ENCODE data around the gene VSTM2L.

The VSTM2L gene

DNA sequence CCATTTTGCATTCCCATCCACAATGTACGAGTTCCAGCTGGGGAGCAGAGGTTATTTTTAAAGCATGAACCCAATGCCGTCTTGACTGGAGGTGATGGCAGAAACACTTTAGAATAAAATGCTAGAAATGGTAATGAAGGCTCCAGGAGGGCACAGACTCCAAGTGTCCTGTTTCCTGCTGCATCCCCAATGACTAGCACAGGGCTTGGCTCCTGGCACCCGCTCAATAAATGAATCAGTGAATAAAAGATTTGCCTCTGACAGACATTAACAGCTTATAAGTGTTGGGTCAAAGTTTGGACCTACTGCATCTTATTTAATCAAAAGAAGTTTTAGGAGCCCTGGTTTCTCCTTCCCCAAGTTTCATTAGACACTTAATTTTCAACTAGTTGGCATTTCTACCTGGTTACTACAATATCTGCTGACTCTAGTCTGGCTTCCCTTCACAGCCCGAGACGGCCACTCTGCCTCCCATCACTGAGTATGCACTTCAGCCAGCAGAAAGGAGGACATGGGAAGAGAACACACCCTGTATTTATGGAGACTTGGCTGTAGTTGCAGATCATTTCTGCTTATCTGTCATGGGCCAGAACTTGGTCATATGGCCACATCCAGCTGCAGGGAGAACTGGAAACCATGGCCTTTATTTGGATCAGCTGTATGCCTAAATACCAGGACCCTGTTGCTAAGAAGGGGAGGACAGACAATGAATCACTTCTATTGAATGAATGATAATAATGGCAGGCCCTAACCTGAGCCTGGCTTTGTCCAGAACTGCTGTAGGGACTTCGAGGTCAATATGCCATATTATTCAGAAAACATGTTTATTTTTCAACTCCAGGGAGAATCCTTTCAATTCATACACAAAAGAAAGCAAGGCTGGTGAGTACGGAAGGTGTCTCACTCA lies 67.3 kb downstream of the VSTM2L start:
- DNase-seq (ENCODE audit: low read depth) = no peak

DNA sequence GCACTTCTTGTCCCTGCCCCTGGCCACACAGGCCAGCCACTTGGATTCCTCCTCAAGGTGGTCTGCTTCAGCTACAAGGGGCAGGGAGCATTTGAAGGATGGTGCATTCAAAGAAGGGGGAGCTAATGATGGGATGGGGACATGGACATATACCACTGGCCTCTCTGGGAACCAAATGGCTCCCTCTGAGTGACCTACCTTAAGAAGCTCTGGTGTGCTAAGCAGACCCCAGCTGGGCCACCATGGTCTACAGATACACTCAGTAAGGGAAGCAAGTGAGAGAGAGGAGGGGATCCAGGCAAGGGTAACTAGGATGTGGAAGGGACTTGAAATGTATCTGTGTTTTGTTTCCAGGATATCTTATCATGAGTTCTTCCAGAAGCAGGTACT lies 67.9 kb downstream of the VSTM2L start:
- no peak for DNase-seq (ENCODE audit: low read depth)

DNA sequence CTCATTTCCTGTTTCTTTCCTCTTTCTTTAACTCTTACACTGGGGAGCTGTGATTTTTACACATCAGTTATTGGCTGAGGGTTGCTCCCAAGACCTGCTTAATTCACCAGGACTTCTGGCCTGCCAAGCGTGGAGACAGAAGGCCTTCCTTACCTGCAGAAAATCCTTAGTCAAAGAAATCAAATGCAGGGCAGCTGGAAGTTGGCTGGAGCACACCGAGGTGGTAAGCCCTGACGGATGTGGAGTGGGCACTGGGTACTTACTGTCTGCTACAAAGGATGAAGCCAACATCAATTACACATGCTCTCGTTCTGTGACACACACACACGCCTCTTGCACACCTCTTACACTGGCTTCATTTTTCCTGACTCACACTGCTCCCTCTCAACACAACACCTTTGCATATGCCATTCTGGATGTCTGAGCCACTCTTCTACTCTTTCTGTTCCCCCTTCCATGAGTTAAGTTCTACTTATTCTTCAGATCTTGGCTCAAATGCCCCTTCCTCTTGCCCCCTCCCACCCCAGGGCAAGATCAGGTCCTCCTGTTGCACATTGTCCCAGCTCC lies 68.7 kb downstream of the VSTM2L start:
- no peak for DNase-seq (ENCODE audit: low read depth)

DNA sequence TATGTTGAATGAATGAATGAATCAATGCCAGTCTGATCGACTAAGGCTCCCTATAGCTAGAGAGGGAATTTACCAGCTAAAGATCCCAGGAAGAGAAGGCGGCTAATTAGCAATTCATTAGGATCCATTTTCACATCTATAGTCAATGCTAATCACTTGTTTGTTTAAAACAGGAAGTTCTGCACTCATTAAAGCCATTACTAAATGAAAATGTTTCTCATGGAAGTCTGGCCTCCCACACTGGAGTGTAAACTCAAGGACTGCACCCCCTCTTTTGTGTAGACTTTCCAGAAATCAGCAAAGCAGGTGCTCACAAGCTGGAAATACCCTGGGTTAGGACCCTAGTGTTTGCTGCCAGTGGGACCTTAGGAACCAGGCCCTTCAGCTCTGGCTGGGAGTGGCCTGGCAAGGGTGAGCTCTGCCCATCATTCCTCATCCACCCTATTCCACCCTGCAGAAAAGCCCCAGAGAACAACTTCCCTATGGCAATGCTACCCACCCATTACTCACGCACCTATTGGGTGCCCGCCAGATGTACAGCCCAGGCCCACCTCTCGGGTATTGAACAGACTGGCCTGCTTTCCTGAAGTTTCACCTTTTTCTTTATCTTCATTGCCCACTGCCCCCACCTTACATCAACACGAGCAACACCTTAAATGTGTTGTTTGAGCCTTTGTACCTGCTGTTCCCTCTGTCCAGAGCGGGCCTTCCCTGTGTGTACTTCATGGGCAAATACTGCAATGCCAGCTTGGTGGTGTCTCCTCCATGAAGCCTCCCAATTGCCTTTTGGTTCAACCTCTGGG lies 69.5 kb downstream of the VSTM2L start:
- no peak for DNase-seq (ENCODE audit: low read depth)

DNA sequence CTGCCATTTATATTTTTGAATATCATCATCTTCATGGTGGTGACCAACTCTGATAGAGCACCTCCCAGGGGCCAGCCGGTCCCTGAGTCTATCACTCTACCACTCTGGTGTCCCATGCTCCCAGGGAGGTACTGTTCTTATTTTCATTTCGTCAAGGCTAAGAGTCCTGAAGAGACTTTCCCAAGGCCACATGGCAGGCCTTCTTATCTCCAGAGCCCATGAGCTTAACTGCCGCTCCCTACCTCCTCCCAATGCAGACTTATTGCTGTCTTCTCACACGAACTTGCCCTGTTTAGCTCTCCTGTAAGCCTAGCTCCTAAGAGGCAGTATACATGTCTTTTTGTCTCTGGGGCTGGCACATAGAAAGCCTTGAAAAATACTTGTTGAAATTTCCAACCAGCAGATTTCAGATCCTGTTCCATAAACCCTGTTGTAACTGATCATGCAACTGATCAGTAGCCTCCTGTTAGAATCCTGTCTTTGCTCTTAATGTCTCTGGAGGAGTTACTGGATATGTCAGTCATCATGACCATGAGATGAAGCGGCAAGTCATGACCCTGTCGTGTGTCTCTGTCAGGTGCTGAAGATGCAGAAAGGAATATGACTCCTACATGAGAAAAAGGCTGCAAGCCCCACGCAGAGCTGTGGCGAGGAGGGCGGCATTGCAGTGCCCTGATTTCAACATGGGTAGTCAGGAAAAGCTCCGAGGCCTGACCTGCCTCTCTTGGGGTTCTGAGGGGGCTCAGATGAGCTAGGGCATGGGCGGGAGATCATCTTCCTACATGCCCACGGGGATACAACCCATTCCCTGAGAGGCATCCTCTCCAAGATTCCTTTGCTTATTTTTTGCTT lies 70.4 kb downstream of the VSTM2L start:
- no peak for DNase-seq (ENCODE audit: low read depth)

DNA sequence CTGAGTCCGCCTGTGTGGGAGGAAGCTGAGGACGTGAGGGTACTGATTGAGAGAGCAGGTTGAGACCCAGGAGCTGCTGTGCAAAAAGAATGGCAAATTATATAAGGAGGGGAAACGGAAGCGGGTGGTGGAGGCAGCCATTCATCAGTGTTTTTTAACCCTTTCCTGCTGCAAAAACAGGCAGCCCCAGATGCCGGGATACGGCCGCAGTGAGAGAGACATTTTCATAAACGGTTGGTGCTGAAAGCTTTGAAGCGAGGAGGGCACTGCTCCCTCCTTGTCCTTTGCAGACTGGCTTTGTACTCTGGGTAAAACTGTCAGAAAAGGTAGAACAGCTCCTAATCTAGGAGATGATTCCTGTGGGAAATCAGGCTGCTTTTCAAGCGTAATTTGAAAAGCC lies 74.0 kb downstream of the VSTM2L start:
- DNase-seq (ENCODE audit: low read depth) = no peak

DNA sequence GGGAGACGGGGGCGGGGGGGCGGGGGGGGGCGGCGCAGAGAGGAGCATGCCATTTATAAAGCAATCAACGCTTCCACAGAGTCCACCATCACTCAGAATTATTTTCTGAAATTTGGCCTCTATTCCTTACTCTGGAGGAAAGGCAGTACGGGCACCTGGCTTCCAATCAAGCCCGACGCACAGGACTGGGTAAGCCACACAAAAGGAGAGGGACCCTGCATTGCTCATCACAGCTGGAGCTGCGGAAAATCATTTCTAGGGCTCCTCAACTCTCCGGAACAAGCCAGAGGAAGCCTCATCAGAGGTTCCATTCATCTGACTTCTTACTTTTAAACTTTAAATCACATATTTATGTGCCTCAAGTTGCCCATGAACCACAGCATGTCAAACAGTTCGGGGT lies 74.4 kb downstream of the VSTM2L start:
- no peak for DNase-seq (ENCODE audit: low read depth)

DNA sequence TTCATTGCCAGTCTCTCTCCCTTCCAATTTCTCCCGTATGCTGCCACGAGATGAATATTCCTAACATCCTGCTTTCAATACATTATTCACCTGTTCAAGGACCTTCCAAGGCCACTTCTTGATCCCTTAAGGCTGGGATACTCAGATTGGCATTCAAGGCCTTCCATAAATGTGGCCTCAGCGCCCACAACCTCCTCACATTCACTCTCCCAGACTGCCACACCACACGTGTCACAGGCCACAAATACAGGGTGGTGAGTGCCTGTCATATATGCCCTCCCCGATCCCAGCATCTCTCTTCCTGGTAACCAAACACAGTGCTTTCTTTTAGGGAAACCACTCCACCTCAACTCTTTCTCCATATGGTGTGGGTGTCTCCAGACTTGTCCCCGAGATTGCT lies 74.9 kb downstream of the VSTM2L start:
- DNase-seq (ENCODE audit: low read depth) = no peak

DNA sequence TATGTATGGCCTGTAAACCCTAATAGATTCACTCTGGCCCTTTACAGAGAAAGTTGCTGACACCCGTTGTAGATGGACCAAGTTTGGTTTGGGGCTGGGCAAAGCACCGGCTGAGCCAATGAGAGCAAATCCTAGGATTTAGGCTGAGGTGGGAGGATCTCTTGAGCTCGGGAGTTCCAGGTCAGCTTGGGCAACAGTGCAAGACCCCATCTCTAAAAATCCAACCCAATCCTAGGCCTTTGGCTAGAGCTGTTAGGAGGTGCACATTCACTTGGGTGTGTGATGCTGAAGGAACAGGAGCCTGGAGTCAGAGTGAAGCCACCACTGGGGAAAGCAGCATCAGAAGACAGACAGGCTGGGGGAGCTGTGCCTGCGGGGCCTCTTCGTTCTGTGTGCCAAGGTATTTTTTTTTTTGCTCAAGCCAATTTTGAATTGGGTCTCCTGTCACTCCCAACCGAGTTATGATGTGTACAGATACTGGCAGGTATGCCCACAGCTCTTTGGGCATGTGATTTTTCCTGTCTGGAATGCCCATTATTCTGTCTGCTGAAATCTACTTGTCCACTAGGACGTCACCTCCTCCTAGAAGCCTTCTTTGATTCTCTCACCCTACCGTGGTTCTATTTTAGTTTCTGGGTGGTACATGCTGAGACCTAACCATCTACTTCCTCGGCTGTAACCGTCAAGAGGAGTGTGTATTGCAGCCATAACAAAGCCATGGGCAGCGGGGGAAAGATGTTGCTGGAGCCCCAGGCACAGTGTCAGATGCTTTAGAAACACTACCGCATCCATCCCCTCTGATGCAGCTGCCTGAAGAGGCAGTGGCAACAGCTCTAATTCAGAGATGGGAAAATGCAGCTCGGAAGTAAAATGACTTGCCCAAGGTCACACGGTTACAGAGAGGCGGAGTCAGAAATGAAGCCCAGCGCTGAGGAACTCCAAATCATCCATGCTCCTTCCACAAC lies 76.4 kb downstream of the VSTM2L start:
- no peak for DNase-seq (ENCODE audit: low read depth)

DNA sequence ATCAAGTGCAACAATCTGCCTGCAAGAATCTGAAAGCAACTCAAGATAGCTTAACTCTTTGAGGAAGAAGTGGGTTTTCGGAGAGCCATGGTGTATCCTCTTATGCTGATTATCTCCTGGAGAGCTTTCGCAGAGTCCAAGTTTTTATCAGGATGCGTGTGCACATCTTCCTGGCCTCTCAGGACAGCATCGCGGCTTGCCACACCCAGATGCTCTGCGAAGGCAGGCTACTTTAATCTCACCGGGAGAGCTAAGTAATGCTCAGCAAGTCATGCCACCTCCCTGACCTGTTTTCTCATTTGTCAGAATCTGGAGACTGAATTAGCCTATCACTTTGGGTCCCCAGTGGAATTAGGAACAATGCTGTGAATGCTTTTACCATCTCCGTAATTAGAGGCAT lies 77.5 kb downstream of the VSTM2L start:
- DNase-seq (ENCODE audit: low read depth) = no peak

DNA sequence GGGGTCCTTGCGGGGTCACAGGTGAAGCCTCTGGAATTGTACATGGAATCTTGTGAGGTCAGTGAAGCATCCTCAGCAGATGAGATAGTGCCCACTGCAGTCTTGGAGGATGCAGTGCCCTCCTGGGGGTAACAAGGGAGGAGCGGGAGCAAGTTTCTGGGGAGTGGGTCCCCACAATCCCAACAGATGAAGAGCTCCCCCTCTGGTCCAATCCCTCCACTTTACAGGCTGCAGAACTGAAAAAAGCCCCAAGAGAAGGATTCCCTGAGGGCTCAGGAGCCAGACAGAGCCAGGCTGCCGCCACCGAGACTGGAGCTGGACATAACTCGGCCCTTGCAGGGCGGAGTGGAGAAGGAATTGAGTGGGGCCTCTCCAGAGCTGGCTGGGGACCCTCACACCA lies 77.9 kb downstream of the VSTM2L start:
- no peak for DNase-seq (ENCODE audit: low read depth)

DNA sequence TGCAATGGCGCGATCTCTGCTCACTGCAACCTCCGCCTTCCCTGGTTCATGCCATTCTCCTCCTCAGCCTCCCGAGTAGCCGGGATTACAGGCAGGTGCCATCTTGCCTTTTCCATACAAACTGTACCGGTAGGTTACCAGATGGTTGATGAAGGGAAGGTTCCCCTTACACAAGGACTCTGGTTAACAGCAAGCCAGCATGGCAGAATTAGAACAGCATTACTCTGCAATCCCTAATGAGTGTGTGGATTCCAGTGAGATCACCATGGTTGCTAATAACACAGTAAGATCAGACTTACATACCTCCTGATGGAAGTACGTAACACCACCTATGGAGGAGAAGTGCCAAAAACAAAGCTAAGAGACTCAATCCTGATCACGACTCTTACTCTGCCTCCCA lies 78.6 kb downstream of the VSTM2L start:
- no peak for DNase-seq (ENCODE audit: low read depth)

DNA sequence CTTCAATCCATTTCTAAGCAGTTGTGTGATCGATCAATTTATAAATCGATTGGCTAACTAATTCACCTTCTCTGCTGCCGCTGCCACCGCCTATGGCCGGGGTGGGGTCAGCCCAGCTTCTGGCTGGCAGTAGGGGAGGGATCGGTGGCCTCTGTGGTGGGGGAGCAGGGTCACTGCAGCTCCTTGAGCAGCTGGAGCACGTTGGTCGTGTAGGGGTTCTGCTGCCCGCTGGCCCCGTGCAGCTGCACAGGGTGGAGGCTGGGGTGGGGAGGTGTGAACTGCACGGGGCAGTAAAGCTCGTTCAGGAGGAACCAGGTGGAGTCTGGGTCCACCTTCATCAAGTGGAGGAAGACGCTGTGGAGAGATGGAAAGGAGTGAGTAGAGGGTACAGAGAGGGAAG lies 80.4 kb downstream of the VSTM2L start:
- DNase-seq (ENCODE audit: low read depth) = no peak

DNA sequence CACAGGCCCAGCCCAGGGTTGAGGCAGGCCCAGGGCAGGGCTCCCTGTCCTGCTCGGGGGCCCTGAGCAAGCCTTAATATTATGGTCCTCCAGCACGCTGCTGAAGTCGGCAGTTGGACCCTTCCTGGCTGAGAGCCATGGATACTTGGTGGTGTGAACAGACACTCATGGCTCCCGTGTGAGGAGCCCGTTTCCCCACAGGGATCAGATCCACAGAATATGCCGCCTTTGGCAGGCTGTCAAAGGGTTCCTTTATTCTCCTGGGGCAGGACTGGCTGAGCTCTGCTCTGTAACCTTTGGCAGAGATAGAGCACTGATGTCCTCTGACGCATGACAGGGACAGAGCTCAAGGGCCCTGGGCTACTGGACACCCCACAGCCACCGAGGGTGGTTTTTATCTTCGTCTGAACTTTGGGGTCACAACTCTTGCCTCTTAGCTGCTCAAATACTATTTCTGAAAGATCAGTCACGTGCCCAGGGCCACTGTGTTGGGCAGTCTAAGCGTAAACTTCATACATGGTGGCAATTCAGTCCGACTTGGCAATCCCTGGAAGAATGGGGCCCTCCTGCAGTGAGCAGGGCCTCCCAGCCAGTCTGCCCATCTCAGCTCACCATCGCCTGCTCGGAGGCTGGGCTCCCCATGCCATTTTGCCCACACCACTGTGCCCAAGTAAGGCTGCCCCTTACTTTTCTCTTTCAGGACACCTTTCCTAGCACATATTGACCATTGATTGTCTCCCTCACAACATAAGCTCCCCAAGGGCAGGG lies 81.3 kb downstream of the VSTM2L start:
- no peak for DNase-seq (ENCODE audit: low read depth)

DNA sequence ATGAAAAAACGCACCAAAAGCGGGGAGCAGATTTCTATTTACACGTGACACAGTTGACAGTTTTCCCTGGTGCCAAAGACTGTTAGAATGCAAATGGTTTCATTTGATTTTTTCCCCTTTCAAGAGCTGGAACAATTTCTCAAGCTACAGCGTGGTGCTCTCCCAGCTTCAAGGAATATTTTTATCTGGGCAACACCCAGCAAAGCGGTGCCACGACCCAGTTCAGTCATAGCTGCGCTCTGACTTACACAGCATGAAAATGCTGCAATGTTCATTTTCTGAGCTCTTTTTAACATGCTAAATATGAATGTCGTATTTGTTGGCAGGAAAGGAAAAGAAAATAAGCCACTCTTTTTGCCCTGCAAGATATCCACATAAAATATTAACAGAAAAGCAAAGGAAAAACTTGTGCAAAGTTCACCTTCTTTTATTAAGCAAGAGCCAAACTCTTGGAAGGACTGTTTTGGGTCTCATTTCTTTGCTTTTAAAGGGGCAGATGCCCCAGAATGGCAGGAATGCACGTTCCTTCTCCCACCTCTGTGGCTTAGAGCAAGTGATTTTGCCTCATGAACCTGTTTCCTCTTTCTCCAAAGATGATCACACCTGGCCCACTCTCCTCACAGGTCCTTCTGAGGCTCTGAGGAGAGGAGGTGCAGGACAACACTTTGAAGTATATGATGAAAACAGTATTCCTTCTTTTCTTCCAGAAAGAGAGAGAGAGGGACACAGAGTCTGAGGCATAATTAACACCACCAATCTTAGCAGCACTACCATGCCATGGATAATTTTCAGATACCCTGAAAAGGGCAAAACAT lies 83.3 kb downstream of the VSTM2L start:
- no peak for DNase-seq (ENCODE audit: low read depth)

DNA sequence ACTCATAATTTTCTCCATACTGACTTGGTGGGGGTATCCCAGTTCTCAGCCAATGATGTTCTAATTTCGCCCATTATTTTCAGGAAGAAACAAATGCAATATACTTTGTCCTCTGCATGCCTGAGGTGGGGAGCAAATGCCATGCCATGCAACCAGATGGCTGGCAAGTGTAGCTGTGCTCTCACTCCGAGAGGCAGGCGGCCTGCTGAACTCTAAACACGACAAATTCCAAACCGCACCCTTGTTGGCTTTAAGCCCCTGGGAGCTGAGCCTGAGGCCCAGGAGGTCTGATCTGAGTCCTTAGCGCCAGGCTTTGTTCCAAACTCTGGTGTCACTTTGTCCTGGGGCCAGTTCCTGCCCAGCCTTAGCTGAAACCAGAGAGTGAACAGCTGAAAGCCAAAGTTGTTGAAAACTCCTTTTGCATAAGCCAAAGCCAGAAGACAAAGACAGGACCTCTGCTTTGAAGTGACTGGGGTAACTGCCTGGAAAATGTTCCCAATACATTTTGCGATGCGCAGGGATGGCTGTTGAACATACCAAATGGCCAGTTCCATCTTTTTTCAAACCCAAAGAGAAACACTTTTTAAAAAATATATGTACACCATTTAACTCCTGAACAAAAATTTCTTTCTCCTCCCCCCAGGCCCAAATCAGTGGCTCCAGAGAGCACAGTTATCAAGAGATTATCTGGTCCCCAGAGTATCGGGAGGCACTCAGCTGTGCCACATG lies 84.1 kb downstream of the VSTM2L start:
- DNase-seq (ENCODE audit: low read depth) = no peak

DNA sequence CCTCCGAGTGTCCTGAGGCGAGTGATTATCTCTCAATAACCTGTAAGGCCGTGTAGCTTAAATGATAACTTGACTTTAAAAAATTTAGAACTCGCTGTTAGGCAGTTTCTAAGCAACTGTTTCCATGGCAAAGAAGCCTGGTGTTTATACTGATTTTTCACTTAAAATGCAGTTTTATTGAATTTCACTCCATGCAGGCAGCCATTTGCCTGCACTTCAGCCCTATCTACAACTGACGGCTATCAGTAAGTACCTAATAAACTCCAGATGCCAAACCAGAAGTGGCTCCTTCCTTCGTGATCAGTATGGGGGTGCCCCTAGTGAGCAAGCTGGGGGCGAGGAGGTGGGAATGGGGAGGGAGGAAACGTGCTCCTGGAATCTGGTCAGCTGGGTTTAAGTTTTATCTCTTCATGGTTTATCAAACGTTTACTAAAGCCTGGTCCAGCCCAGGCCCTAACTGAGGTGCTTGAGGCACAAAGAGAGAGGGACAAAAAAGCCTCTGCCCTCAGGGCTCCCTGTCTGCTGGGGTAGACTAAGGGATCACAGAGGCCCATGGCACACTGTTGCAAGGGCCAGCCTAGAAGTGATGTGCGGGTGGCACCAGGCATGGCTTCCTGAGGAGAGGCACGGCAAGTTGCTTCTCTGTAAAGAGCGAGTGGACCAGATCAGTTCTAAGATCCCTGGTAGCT lies 84.8 kb downstream of the VSTM2L start:
- no peak for DNase-seq (ENCODE audit: low read depth)

Data from T-helper 22 cell (primary cell).